ENCODE measurements around the gene GLB1L2.
A peak's percentile ranks its signal among the peaks of the same experiment; 100 is the strongest.

GLB1L2 gene

GRCh38 chr11:134355656-134356055 lies 23.9 kb downstream of the GLB1L2 start:
- H3K27ac ChIP-seq (ENCODE audit: insufficient read depth in 1 of 2, low read depth in 1 of 2, low read length in 2 of 2, poor library complexity in 1 of 2, severe bottlenecking in 2 of 2): peak overlapping the region in 1 of 2 experiments; percentile 56
- CTCF ChIA-PET: no interaction called here
- 92% methylated on average over 4 of the region's 5 CpGs for WGBS (ENCODE audit: insufficient coverage)
- no peaks in the 10 kb centered on the region for H3K27me3 ChIP-seq (replicated peaks in 2 of 5; ENCODE audit: control insufficient read depth in 4 of 5, insufficient read depth in 5 of 5, low read length in 4 of 5)
- POLR2A ChIA-PET: no interaction called here
- no peak overlapping the region for H3K4me3 ChIP-seq (ENCODE audit: control insufficient read depth in 1 of 7, extremely low read depth in 1 of 7, insufficient read depth in 4 of 7, low read depth in 2 of 7, low read length in 6 of 7)
- H3K4me1 ChIP-seq (ENCODE audit: control extremely low read depth in 1 of 4, control insufficient read depth in 4 of 4, insufficient read depth in 4 of 4, low read length in 3 of 4): peaks cover 0 to 8% (median 5%) of the 10 kb centered on the region in 4 experiments
- no peaks in the 10 kb centered on the region for H3K9me3 ChIP-seq (ENCODE audit: control extremely low read depth in 1 of 5, control insufficient read depth in 4 of 5, insufficient read depth in 2 of 5, low read depth in 1 of 5, low read length in 4 of 5)
- H3K36me3 ChIP-seq (ENCODE audit: control insufficient read depth in 4 of 4, insufficient read depth in 4 of 4, low read length in 3 of 4): no peaks in the 10 kb centered on the region
- DNase-seq: no peak

GRCh38 chr11:134356656-134357544 lies 25.1 kb downstream of the GLB1L2 start:
- POLR2A ChIA-PET: interaction anchor here (0.6 kb wide), 1 partner anchor 279 kb away, joined by 4 read pairs; no protein-coding TSS in a partner anchor
- WGBS (ENCODE audit: insufficient coverage): 97% methylated on average over 19 of the region's 21 CpGs
- peaks cover 0 to 8% (median 5%) of the 10 kb centered on the region in 4 experiments for H3K4me1 ChIP-seq (ENCODE audit: control extremely low read depth in 1 of 4, control insufficient read depth in 4 of 4, insufficient read depth in 4 of 4, low read length in 3 of 4)
- no peak overlapping the region for H3K4me3 ChIP-seq (ENCODE audit: control insufficient read depth in 1 of 7, extremely low read depth in 1 of 7, insufficient read depth in 4 of 7, low read depth in 2 of 7, low read length in 6 of 7)
- no peaks in the 10 kb centered on the region for H3K36me3 ChIP-seq (ENCODE audit: control insufficient read depth in 4 of 4, insufficient read depth in 4 of 4, low read length in 3 of 4)
- H3K9me3 ChIP-seq (ENCODE audit: control extremely low read depth in 1 of 5, control insufficient read depth in 4 of 5, insufficient read depth in 2 of 5, low read depth in 1 of 5, low read length in 4 of 5): no peaks in the 10 kb centered on the region
- H3K27ac ChIP-seq (ENCODE audit: insufficient read depth in 1 of 2, low read depth in 1 of 2, low read length in 2 of 2, poor library complexity in 1 of 2, severe bottlenecking in 2 of 2): no peak overlapping the region
- CTCF ChIA-PET: no interaction called here
- H3K27me3 ChIP-seq (replicated peaks in 2 of 5; ENCODE audit: control insufficient read depth in 4 of 5, insufficient read depth in 5 of 5, low read length in 4 of 5): peaks cover 0 to 6% (median 0%) of the 10 kb centered on the region in 5 experiments
- no peak for DNase-seq

GRCh38 chr11:134357545-134357839 lies 25.7 kb downstream of the GLB1L2 start:
- Histone ChIP-seq H3K9me3 (ENCODE audit: control extremely low read depth in 1 of 5, control insufficient read depth in 4 of 5, insufficient read depth in 2 of 5, low read depth in 1 of 5, low read length in 4 of 5) (no peaks in the 10 kb centered on the region), H3K36me3 (ENCODE audit: control insufficient read depth in 4 of 4, insufficient read depth in 4 of 4, low read length in 3 of 4) (no peaks in the 10 kb centered on the region), H3K27ac (ENCODE audit: insufficient read depth in 1 of 2, low read depth in 1 of 2, low read length in 2 of 2, poor library complexity in 1 of 2, severe bottlenecking in 2 of 2) (no peak overlapping the region), H3K4me1 (ENCODE audit: control extremely low read depth in 1 of 4, control insufficient read depth in 4 of 4, insufficient read depth in 4 of 4, low read length in 3 of 4) (peaks cover 0 to 8% (median 5%) of the 10 kb centered on the region in 4 experiments), H3K27me3 (replicated peaks in 2 of 5; ENCODE audit: control insufficient read depth in 4 of 5, insufficient read depth in 5 of 5, low read length in 4 of 5) (peaks cover 0 to 6% (median 0%) of the 10 kb centered on the region in 5 experiments), H3K4me3 (ENCODE audit: control insufficient read depth in 1 of 7, extremely low read depth in 1 of 7, insufficient read depth in 4 of 7, low read depth in 2 of 7, low read length in 6 of 7) (no peak overlapping the region)
- WGBS (ENCODE audit: insufficient coverage): 92% methylated on average over 4 of the region's 8 CpGs
- no peak for DNase-seq
- ChIA-PET CTCF (no interaction called here), POLR2A (interaction anchor here (0.6 kb wide), 1 partner anchor 280 kb away, joined by 4 read pairs; no protein-coding TSS in a partner anchor)

GRCh38 chr11:134358165-134358855 lies 26.5 kb downstream of the GLB1L2 start:
- no peaks in the 10 kb centered on the region for H3K36me3 ChIP-seq (ENCODE audit: control insufficient read depth in 4 of 4, insufficient read depth in 4 of 4, low read length in 3 of 4)
- DNase-seq: no peak
- ChIA-PET CTCF (no interaction called here), POLR2A (no interaction called here)
- H3K27me3 ChIP-seq (replicated peaks in 2 of 5; ENCODE audit: control insufficient read depth in 4 of 5, insufficient read depth in 5 of 5, low read length in 4 of 5): peaks cover 0 to 6% (median 0%) of the 10 kb centered on the region in 5 experiments
- no peaks in the 10 kb centered on the region for H3K9me3 ChIP-seq (ENCODE audit: control extremely low read depth in 1 of 5, control insufficient read depth in 4 of 5, insufficient read depth in 2 of 5, low read depth in 1 of 5, low read length in 4 of 5)
- H3K4me1 ChIP-seq (ENCODE audit: control extremely low read depth in 1 of 4, control insufficient read depth in 4 of 4, insufficient read depth in 4 of 4, low read length in 3 of 4): peaks cover 0 to 8% (median 5%) of the 10 kb centered on the region in 4 experiments
- no peak overlapping the region for H3K4me3 ChIP-seq (ENCODE audit: control insufficient read depth in 1 of 7, extremely low read depth in 1 of 7, insufficient read depth in 4 of 7, low read depth in 2 of 7, low read length in 6 of 7)
- WGBS (ENCODE audit: insufficient coverage): 95% methylated on average over 25 of the region's 27 CpGs
- H3K27ac ChIP-seq (ENCODE audit: insufficient read depth in 1 of 2, low read depth in 1 of 2, low read length in 2 of 2, poor library complexity in 1 of 2, severe bottlenecking in 2 of 2): no peak overlapping the region

- 98% methylated on average over 16 of the region's 18 CpGs for WGBS (ENCODE audit: insufficient coverage)
- Histone ChIP-seq H3K36me3 (ENCODE audit: control insufficient read depth in 4 of 4, insufficient read depth in 4 of 4, low read length in 3 of 4) (no peaks in the 10 kb centered on the region), H3K4me1 (ENCODE audit: control extremely low read depth in 1 of 4, control insufficient read depth in 4 of 4, insufficient read depth in 4 of 4, low read length in 3 of 4) (peaks cover 0 to 8% (median 5%) of the 10 kb centered on the region in 4 experiments), H3K4me3 (ENCODE audit: control insufficient read depth in 1 of 7, extremely low read depth in 1 of 7, insufficient read depth in 4 of 7, low read depth in 2 of 7, low read length in 6 of 7) (no peak overlapping the region), H3K27ac (ENCODE audit: insufficient read depth in 1 of 2, low read depth in 1 of 2, low read length in 2 of 2, poor library complexity in 1 of 2, severe bottlenecking in 2 of 2) (no peak overlapping the region), H3K27me3 (replicated peaks in 2 of 5; ENCODE audit: control insufficient read depth in 4 of 5, insufficient read depth in 5 of 5, low read length in 4 of 5) (peaks cover 0 to 6% (median 0%) of the 10 kb centered on the region in 5 experiments), H3K9me3 (ENCODE audit: control extremely low read depth in 1 of 5, control insufficient read depth in 4 of 5, insufficient read depth in 2 of 5, low read depth in 1 of 5, low read length in 4 of 5) (no peaks in the 10 kb centered on the region)
- ChIA-PET POLR2A (no interaction called here), CTCF (interaction anchor here (1.0 to 1.4 kb wide), 3 partner anchors 13 to 565 kb away, joined by 3 to 5 read pairs (median 3); no protein-coding TSS in a partner anchor)
- DNase-seq: no peak
Observed at GRCh38 chr11:134358856-134359490, 27.2 kb downstream of the GLB1L2 start.

GRCh38 chr11:134359646-134360045 lies 27.9 kb downstream of the GLB1L2 start:
- WGBS (ENCODE audit: insufficient coverage): 95% methylated on average over 9 of the region's 10 CpGs
- Histone ChIP-seq H3K36me3 (ENCODE audit: control insufficient read depth in 4 of 4, insufficient read depth in 4 of 4, low read length in 3 of 4) (no peaks in the 10 kb centered on the region), H3K9me3 (ENCODE audit: control extremely low read depth in 1 of 5, control insufficient read depth in 4 of 5, insufficient read depth in 2 of 5, low read depth in 1 of 5, low read length in 4 of 5) (no peaks in the 10 kb centered on the region), H3K27me3 (replicated peaks in 2 of 5; ENCODE audit: control insufficient read depth in 4 of 5, insufficient read depth in 5 of 5, low read length in 4 of 5) (peaks cover 0 to 6% (median 0%) of the 10 kb centered on the region in 5 experiments), H3K4me1 (ENCODE audit: control extremely low read depth in 1 of 4, control insufficient read depth in 4 of 4, insufficient read depth in 4 of 4, low read length in 3 of 4) (peaks cover 0 to 8% (median 5%) of the 10 kb centered on the region in 4 experiments), H3K27ac (ENCODE audit: insufficient read depth in 1 of 2, low read depth in 1 of 2, low read length in 2 of 2, poor library complexity in 1 of 2, severe bottlenecking in 2 of 2) (no peak overlapping the region), H3K4me3 (ENCODE audit: control insufficient read depth in 1 of 7, extremely low read depth in 1 of 7, insufficient read depth in 4 of 7, low read depth in 2 of 7, low read length in 6 of 7) (no peak overlapping the region)
- CTCF ChIA-PET: interaction anchor here (0.6 to 1.4 kb wide), 4 partner anchors 12 to 565 kb away, joined by 3 to 5 read pairs (median 3); no protein-coding TSS in a partner anchor
- DNase-seq: no peak
- POLR2A ChIA-PET: no interaction called here

Measured in common myeloid progenitor, CD34-positive (primary cell).